ENCODE measurements around the gene C1QTNF2. TPM values are rescaled to one million over a fixed set of nuclear protein-coding genes. Genes with fewer than 3 reads are reported as not detected.

Gene C1QTNF2
- total RNA-seq, 1 experiment from 2014 or later = 2.5 TPM

DNA sequence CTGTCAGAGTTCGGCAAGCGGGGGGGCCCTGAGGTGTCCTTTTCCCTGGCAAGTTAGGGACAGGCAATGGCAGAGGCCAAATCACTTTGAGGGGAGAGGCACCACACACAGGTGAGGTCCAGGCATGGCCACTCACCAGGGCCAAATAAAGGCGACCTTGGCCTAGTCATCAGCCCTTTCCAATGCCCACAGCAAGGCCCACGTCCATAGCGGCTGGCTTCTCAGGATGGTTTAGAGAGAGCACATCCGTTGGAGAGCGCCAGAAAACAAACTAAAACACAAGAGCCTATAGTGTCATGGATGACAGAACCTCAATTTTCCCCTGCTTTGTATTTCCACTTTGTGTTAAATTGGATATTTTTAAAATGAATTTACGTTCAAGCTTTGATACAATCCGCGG lies 65.1 kb downstream of the C1QTNF2 start:
- no peak for DNase-seq (ENCODE audit: low read depth)

DNA sequence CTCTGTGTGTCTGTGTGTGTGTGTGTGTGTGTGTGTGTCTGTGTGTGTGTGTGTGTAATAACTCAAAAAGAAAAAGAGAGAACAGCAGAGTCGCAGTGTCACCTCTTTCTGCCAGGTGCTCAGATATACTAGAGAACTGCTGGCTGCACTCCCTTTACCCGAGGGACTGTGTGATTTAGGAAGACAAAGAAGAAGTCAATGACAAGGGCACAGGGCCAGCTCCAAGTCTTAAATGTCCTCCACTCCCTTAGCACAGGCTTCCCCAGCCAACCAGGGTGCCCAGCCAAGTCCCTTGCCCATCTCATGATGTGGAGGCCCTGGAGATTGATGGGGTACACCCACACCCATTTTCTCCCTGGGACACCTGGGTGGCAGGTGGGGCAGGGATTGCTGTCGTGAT lies 66.7 kb downstream of the C1QTNF2 start:
- DNase-seq (ENCODE audit: low read depth) = no peak

DNA sequence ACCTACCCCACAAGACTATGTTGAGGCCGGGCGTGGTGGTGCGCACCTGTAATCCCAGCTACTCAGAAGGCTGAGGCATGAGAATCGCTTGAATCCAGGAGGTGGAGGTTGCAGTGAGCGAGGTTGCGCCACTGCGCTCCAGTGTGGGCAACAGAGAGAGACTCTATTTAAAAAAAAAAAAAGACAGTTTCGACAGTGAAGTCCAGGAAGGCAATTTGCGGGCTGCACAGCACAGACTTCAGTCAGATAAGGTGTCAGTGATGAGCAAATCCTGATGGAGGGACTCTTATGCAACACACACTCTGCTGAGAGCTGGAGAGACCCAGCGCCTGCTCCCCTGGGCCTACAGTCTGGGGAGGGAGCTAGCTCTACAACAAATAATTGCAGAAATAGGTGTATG lies 72.2 kb downstream of the C1QTNF2 start:
- no peak for DNase-seq (ENCODE audit: low read depth)

DNA sequence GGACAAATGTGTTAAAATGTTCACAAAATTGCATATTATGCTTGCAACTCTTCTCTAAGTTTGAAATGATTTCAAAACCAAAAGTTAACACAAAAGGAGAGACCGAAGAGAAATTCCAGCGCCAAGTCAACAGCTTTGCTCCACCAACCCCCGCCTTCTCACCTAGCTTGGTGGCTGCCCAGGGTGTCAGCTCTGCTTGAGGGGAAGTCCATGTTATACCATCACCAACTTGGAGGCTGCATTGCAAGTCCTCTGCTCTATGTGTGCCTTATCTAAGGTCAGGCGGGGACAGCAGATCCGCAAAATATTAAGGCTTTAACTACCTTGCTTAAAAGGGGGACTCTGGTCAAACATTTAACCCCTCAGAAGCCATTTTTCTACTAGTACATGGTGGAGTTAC lies 72.7 kb downstream of the C1QTNF2 start:
- no peak for DNase-seq (ENCODE audit: low read depth)

Other genes starting within 250 kb of the C1QTNF2 start
- gene FABP6, start 141.1 kb downstream of the C1QTNF2 start, total RNA-seq (2014; rRNA removed; shearing (Covaris generic)) = 1.0 and 3.0 TPM in 2 replicates
- gene CCNJL, start 58.1 kb downstream of the C1QTNF2 start, total RNA-seq (2014; rRNA removed; shearing (Covaris generic)) = 7.3 and 10.9 TPM in 2 replicates
- gene FAM200C, start 29.4 kb upstream of the C1QTNF2 start, total RNA-seq (2014; rRNA removed; shearing (Covaris generic)) = 9.7 and 11.3 TPM in 2 replicates
- 31.8 and 64.1 TPM in 2 replicates for gene SLU7, start 48.5 kb upstream of the C1QTNF2 start, total RNA-seq (2014; rRNA removed; shearing (Covaris generic))
- gene PTTG1, start 51.2 kb upstream of the C1QTNF2 start, total RNA-seq (2014; rRNA removed; shearing (Covaris generic)) = 1,224 and 1,388 TPM in 2 replicates

All from M059J (cell line).